ENCODE measurements around the gene FAM111A.

The FAM111A gene

GRCh38 chr11:59181746-59182456 lies 39.2 kb downstream of the FAM111A start:
- no peak for DNase-seq

GRCh38 chr11:59182457-59183151 lies 39.9 kb downstream of the FAM111A start:
- no peak for DNase-seq

GRCh38 chr11:59183771-59184170 lies 41.1 kb downstream of the FAM111A start:
- DNase-seq, result no peak

- DNase-seq, result no peak
These were observed 42.2 kb downstream of the FAM111A start for GRCh38 chr11:59184691-59185339.

- no peak for DNase-seq
These were observed 42.8 kb downstream of the FAM111A start for GRCh38 chr11:59185386-59185945.

GRCh38 chr11:59186130-59186594 lies 43.5 kb downstream of the FAM111A start:
- DNase-seq, result no peak

- DNase-seq, result no peak
These were observed 44.4 kb downstream of the FAM111A start for GRCh38 chr11:59187035-59187434.

GRCh38 chr11:59187587-59187986 lies 44.9 kb downstream of the FAM111A start:
- DNase-seq, result no peak

- no peak for DNase-seq
These were observed 46.3 kb downstream of the FAM111A start for GRCh38 chr11:59188954-59189353.

GRCh38 chr11:59189986-59190385 lies 47.3 kb downstream of the FAM111A start:
- no peak for DNase-seq

- no peak for DNase-seq
These were observed 48.4 kb downstream of the FAM111A start for GRCh38 chr11:59191095-59191494.

GRCh38 chr11:59191890-59192289 lies 49.2 kb downstream of the FAM111A start:
- DNase-seq, result no peak

GRCh38 chr11:59192446-59193020 lies 49.9 kb downstream of the FAM111A start:
- no peak for DNase-seq

GRCh38 chr11:59193587-59194130 lies 51.0 kb downstream of the FAM111A start:
- no peak for DNase-seq

GRCh38 chr11:59195586-59195985 lies 52.9 kb downstream of the FAM111A start:
- no peak for DNase-seq

GRCh38 chr11:59196777-59197176 lies 54.1 kb downstream of the FAM111A start:
- DNase-seq, result no peak

- peak; percentile 50 for DNase-seq
These were observed 55.3 kb downstream of the FAM111A start for GRCh38 chr11:59197991-59198390.

GRCh38 chr11:59198726-59199125 lies 56.1 kb downstream of the FAM111A start:
- DNase-seq, result no peak

- no peak for DNase-seq
These were observed 57.1 kb downstream of the FAM111A start for GRCh38 chr11:59199546-59200422.

GRCh38 chr11:59200423-59200746 lies 57.7 kb downstream of the FAM111A start:
- no peak for DNase-seq

GRCh38 chr11:59201353-59201752 lies 58.7 kb downstream of the FAM111A start:
- DNase-seq, result no peak
